Prostate gland (tissue), 2 donors: ENCODE results near the gene SMIM1.

Experiments used
- POLR2A ChIP-seq: fragments of 450-650 bp; IDR thresholded peaks from one replicate; pipeline ENCODE4 v1.6.1; 2016; ENCODE audit warnings: antibody characterized with exemption, mild to moderate bottlenecking
- POLR2AphosphoS5 ChIP-seq: sonication (generic); formaldehyde crosslinking; IDR thresholded peaks from one replicate; pipeline ENCODE4 v1.6.1; 2017; ENCODE audit warnings: antibody characterized with exemption
- TF ChIP-seq, protein P1 (sequence below), 4 experiments: fragments of 200-600 bp in 2 of 4; fragments of 450-650 bp in 2 of 4; sonication (generic) in 2 of 4; IDR thresholded peaks; 1 replicate in 3 of 4; 2 replicates in 1 of 4; pipeline ENCODE4 v1.5.1; 2016 to 2019; ENCODE audit warnings: antibody characterized with exemption in 4 of 4, mild to moderate bottlenecking in 2 of 4, moderate library complexity in 2 of 4

DNA sequence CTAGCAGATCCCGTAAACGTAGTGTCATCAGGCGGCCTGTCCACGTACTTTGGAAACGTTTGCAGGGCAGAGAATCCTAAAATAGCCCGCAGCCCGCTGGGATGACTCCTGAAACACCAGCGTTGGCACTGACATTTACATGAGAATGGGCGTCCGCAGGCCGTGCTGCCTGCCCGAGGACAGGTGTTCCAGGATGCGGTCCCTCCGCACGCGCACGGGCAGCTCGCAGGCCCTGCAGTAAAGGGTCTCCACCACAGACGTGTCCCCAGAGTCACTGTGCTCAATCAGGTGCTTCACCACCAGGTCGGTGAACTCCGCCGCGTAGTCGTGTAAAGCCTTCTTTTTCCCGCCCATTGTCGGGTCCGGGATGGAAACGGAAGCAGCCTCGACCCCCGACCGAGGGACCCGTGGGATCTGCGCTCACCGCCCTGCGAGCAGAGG is 26.1 kb upstream of the SMIM1 start:
- TF ChIP-seq, protein P1, sequence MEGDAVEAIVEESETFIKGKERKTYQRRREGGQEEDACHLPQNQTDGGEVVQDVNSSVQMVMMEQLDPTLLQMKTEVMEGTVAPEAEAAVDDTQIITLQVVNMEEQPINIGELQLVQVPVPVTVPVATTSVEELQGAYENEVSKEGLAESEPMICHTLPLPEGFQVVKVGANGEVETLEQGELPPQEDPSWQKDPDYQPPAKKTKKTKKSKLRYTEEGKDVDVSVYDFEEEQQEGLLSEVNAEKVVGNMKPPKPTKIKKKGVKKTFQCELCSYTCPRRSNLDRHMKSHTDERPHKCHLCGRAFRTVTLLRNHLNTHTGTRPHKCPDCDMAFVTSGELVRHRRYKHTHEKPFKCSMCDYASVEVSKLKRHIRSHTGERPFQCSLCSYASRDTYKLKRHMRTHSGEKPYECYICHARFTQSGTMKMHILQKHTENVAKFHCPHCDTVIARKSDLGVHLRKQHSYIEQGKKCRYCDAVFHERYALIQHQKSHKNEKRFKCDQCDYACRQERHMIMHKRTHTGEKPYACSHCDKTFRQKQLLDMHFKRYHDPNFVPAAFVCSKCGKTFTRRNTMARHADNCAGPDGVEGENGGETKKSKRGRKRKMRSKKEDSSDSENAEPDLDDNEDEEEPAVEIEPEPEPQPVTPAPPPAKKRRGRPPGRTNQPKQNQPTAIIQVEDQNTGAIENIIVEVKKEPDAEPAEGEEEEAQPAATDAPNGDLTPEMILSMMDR (IDR thresholded peaks at IDR 0.05) = no peak
- TF ChIP-seq POLR2A = no peak
- no peak for TF ChIP-seq POLR2AphosphoS5
